ENCODE data around the gene ACOX2. TPM values are rescaled to one million over a fixed set of nuclear protein-coding genes. Genes with fewer than 3 reads are reported as not detected.

The ACOX2 gene
- total and polyA plus RNA-seq, 2 donors (not counting 3 experiments of a cell fraction or from before 2014, with no cell fraction given), result 1.5 to 10.5 TPM

GRCh38 chr3:58537412-58538301, 667 bp upstream of the ACOX2 start:
- peak; percentile 18 for FAIRE-seq
- Histone ChIP-seq H3K4me3 (replicated peaks in 1 of 3; ENCODE audit: insufficient read depth in 1 of 3, low read depth in 1 of 3, low read length in 3 of 3) (no peak overlapping the region), H4K20me1 (replicated peaks; ENCODE audit: control insufficient read depth, extremely low read depth, insufficient read depth, low read length) (no peaks in the 10 kb centered on the region), H3K9me1 (replicated peaks; ENCODE audit: control insufficient read depth, extremely low read depth, insufficient read depth, low read length) (no peaks in the 10 kb centered on the region), H3K4me1 (ENCODE audit: control insufficient read depth, extremely low read depth, insufficient read depth, low read length) (peaks cover 6% of the 10 kb centered on the region), H3K4me2 (ENCODE audit: insufficient read depth, low read length) (no peak overlapping the region), H2AFZ (ENCODE audit: low read depth, low read length) (no peak overlapping the region), H3K27me3 (ENCODE audit: control insufficient read depth in 2 of 2, insufficient read depth in 2 of 2, low read length in 2 of 2) (no peaks in the 10 kb centered on the region), H3K27ac (ENCODE audit: insufficient read depth, low read depth, low read length) (no peak overlapping the region), H3K36me3 (ENCODE audit: control insufficient read depth in 2 of 2, extremely low read depth in 1 of 2, insufficient read depth in 2 of 2, low read length in 2 of 2) (no peaks in the 10 kb centered on the region), H3K9me3 (replicated peaks; ENCODE audit: control insufficient read depth, insufficient read depth, low read length) (no peaks in the 10 kb centered on the region), H3K9ac (replicated peaks; ENCODE audit: extremely low read depth, insufficient read depth, low read length) (no peak overlapping the region), H3K79me2 (ENCODE audit: control insufficient read depth, insufficient read depth, low read length) (no peaks in the 10 kb centered on the region)
- POLR2A ChIA-PET, result no interaction called here
- no peak for DNase-seq (ENCODE audit: low read depth, low spot score)
- CTCF ChIA-PET, result interaction anchor here (1.3 to 1.7 kb wide), 2 partner anchors 31 to 46 kb away, joined by 4 to 7 read pairs; partner anchors contain the start of gene KCTD6
- intact Hi-C loops (cut with micrococcal nuclease), result no loop called here
- dilution Hi-C loops (cut with MboI; ENCODE audit: extremely low pct_ligation_motif_present, low sequenced_read_pairs), result no loop called here
- TF ChIP-seq MAX (IDR thresholded peaks at IDR 0.05; ENCODE audit: insufficient read depth, insufficient read length) (no peak), GATA2 (IDR thresholded peaks at IDR 0.05; ENCODE audit: insufficient read depth, insufficient read length, low read depth, low read length) (no peak), FOS (IDR thresholded peaks at IDR 0.05; ENCODE audit: borderline replicate concordance, insufficient read depth, low read length) (no peak), EZH2 (IDR thresholded peaks at IDR 0.05; ENCODE audit: borderline replicate concordance, low read depth, low read length, severe bottlenecking) (no peak), JUN (IDR thresholded peaks at IDR 0.05; ENCODE audit: borderline replicate concordance, insufficient read depth, insufficient read length, low read depth) (no peak), CTCF (IDR thresholded peaks at IDR 0.05; ENCODE audit: extremely low read depth in 1 of 2, insufficient read depth in 1 of 2, low read depth in 1 of 2, low read length in 2 of 2) (no peak), POLR2AphosphoS5 (IDR thresholded peaks at IDR 0.05; ENCODE audit: insufficient read depth, low read depth, low read length) (no peak), MYC (IDR thresholded peaks at IDR 0.05; ENCODE audit: low read depth, low read length) (no peak), POLR2A (IDR thresholded peaks at IDR 0.05; ENCODE audit: low read depth, low read length) (no peak)
- BruUV-seq (replicated peaks), result no TSS peak
